Liver (tissue), 3 donors: Measurements from ENCODE around the gene ERVK3-1.

Source experiments
- FOXA1 ChIP-seq: IDR thresholded peaks from 2 replicates; pipeline ENCODE4 v1.6.1; 2016; ENCODE audit warnings: antibody characterized with exemption
- GABPA ChIP-seq, 2 donors: IDR thresholded peaks in 1 of 2; conservative IDR thresholded peaks in 1 of 2; 2 replicates each; pipeline ENCODE4 v1.6.1; 2016; ENCODE audit warnings: antibody characterized with exemption in 2 of 2, mild to moderate bottlenecking in 1 of 2, moderate library complexity in 1 of 2
- RXRA ChIP-seq, 2 donors: IDR thresholded peaks; 2 replicates each; pipeline ENCODE4 v1.6.1; 2017 to 2018; ENCODE audit warnings: antibody characterized with exemption in 2 of 2, mild to moderate bottlenecking in 1 of 2
- SP1 ChIP-seq: IDR thresholded peaks from 2 replicates; pipeline ENCODE4 v1.6.1; 2018; ENCODE audit warnings: antibody characterized with exemption, mild to moderate bottlenecking
- TAF1 ChIP-seq: conservative IDR thresholded peaks from 2 replicates; pipeline ENCODE4 v1.6.1; 2016; ENCODE audit warnings: antibody characterized with exemption, mild to moderate bottlenecking
- TF ChIP-seq, protein P1 (sequence below): IDR thresholded peaks from 2 replicates; pipeline ENCODE4 v1.6.1; 2016; ENCODE audit warnings: antibody characterized with exemption
- TF ChIP-seq, protein P2 (sequence below): fragments of 150-350 bp; IDR thresholded peaks from 2 replicates; pipeline ENCODE4 v1.5.1; 2017; ENCODE audit warnings: improper control_type of control experiment, low read depth, low read length; ENCODE audit not compliant: missing input control
- TF ChIP-seq, protein P3 (sequence below): IDR thresholded peaks from 2 replicates; pipeline ENCODE4 v1.6.1; 2016; ENCODE audit warnings: antibody characterized with exemption, mild to moderate bottlenecking
- donor health status: healthy.
- donor health status: healthy.

DNA sequence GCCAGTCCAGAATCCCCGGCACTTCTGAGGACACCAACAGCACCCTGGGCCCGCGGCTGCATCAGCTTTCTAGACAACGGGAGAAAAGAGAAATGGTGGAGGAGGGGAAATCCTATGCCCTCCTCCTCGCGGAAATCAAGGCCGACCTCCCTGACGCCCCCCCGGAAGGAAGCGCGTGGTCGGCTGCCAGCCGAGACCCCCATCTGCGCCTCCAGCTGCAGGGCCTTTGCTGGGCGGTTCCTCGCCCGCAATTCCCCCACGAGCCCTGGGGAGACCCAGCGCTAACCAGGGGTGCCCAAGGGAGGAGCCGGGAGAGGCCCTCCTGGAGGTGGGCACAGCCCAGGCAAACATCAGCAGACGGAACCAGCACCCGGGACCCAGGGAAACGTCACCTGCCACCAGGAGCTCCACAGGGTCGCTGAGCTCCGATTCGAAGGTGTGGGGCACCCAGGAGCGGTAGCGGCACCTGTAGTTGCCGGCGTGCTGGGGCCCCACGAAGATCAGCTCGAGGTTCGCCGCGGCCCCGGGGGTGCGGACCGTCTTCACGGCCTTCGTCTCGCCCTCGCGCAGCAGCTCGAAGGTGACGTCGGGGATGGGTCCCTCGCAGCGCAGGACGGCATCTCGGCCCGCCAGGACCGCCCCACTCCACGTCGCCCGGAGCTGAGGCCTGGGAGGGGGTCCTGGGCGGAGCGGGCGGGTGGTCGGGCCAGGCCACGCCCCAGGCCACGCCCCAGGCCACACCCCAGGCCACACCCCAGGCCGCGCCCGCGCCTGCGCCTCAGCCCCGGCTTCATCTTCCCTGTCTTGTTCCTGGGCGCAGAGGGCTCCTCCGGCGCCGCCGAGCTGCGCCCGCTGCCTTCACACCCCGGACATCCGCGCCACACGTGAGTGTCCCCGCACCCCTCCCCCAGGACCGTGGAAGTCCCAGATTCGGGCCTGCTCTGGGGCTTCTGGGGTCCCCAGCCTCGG lies 42.1 kb downstream of the ERVK3-1 start:
- TF ChIP-seq, protein P1, sequence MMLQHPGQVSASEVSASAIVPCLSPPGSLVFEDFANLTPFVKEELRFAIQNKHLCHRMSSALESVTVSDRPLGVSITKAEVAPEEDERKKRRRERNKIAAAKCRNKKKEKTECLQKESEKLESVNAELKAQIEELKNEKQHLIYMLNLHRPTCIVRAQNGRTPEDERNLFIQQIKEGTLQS, result no peak
- no peak for TF ChIP-seq RXRA (IDR thresholded peaks at IDR 0.05)
- TF ChIP-seq, protein P2, sequence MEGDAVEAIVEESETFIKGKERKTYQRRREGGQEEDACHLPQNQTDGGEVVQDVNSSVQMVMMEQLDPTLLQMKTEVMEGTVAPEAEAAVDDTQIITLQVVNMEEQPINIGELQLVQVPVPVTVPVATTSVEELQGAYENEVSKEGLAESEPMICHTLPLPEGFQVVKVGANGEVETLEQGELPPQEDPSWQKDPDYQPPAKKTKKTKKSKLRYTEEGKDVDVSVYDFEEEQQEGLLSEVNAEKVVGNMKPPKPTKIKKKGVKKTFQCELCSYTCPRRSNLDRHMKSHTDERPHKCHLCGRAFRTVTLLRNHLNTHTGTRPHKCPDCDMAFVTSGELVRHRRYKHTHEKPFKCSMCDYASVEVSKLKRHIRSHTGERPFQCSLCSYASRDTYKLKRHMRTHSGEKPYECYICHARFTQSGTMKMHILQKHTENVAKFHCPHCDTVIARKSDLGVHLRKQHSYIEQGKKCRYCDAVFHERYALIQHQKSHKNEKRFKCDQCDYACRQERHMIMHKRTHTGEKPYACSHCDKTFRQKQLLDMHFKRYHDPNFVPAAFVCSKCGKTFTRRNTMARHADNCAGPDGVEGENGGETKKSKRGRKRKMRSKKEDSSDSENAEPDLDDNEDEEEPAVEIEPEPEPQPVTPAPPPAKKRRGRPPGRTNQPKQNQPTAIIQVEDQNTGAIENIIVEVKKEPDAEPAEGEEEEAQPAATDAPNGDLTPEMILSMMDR, result no peak
- no peak for TF ChIP-seq GABPA (IDR thresholded peaks at IDR 0.05 in 1 of 2, conservative IDR thresholded peaks at IDR 0.05 in 1 of 2)
- no peak for TF ChIP-seq TAF1
- TF ChIP-seq, protein P3, sequence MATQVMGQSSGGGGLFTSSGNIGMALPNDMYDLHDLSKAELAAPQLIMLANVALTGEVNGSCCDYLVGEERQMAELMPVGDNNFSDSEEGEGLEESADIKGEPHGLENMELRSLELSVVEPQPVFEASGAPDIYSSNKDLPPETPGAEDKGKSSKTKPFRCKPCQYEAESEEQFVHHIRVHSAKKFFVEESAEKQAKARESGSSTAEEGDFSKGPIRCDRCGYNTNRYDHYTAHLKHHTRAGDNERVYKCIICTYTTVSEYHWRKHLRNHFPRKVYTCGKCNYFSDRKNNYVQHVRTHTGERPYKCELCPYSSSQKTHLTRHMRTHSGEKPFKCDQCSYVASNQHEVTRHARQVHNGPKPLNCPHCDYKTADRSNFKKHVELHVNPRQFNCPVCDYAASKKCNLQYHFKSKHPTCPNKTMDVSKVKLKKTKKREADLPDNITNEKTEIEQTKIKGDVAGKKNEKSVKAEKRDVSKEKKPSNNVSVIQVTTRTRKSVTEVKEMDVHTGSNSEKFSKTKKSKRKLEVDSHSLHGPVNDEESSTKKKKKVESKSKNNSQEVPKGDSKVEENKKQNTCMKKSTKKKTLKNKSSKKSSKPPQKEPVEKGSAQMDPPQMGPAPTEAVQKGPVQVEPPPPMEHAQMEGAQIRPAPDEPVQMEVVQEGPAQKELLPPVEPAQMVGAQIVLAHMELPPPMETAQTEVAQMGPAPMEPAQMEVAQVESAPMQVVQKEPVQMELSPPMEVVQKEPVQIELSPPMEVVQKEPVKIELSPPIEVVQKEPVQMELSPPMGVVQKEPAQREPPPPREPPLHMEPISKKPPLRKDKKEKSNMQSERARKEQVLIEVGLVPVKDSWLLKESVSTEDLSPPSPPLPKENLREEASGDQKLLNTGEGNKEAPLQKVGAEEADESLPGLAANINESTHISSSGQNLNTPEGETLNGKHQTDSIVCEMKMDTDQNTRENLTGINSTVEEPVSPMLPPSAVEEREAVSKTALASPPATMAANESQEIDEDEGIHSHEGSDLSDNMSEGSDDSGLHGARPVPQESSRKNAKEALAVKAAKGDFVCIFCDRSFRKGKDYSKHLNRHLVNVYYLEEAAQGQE, result no peak
- no peak for TF ChIP-seq SP1
- TF ChIP-seq FOXA1, result no peak
